CD4-positive, alpha-beta T cell treated with Interferon gamma for 1 hour (primary cell): ENCODE results near the gene RACGAP1.
A peak's percentile ranks its signal among the peaks of the same experiment; 100 is the strongest.

Source experiments
- DNase-seq: peaks from one replicate; pipeline ENCODE4 v3.0.0-alpha.2; 2020

The RACGAP1 gene

DNA sequence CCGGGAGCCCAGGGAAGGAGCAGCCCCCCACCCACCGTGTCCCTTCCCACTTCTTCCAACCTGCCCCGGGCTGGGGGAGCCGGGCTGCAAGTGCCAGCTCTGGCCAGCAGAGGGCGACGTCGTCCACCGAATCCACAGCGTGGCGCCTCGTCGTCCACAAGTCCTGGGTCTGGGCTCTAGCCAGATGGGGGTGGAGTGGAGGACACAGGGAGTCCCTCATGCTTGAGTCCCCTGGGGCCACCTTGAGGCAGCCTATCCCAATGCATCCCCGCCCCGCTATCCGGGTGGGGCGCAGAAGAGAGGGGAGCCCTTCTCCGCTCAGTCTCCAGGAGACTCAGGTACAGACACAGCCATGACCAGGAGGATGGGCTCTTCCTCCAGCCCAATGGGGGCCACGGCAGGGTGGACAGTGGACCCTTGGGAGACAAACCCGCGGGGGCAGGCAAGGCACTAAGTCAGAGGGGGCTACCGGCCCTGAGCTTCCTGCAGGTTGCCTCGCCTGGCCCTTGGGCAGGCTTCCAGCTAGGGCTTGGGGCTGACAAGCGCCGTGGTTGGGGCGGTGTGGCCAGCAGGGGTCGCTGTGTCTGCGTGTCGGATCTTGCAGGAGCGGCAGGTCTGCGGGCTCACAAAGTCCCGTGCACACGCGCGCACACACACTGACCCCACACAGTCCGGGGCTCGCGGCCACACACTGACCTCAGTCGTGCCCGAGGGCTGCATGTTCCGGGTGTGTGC is 58.1 kb downstream of the RACGAP1 start:
- DNase-seq, result peak; percentile 85

DNA sequence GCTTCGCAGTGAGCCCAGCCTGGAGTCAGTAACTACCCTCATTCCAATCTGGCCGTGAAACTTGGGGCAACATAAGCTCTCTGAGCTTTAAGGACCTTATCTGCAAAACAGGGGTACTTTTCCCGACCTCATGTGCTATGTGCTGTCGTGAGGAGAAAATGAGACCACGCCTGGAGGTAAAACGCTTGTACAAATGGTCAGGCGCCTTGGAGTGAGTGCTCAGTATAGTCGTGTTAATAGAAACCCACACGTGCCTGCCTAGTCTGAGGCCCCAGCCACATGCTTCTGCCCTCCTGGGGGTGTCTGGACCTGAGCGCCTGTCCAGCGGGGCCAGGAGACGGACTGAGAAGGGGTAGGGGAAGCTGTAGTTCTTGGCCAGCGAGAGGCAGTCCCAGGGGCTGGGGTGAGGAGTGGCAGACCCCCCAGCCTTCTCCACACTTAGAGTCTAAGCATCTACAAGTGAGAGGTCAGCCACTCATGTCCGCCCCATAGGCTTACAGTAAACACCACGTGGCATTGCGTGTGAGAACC is 58.7 kb downstream of the RACGAP1 start:
- DNase-seq, result no peak

DNA sequence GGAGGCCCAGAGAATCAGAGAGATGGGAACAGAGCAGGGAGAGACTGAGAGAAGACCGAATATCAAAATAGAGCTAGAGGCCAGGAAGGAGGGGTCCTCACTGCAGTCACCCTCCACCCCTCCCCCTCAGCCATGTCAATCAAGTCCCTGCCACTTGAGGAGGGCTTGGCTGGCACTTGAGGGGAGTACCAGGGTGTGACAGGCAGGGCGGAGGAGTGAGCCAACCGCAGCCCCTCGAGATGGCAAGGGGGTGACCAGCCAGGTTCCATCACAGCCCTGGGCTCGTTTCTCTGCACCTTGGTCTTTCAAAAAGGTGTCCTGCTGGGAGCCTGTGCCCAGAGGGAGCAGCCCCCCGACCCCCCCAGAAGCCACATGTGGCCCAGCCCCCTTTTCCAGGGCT is 59.5 kb downstream of the RACGAP1 start:
- DNase-seq, result no peak

DNA sequence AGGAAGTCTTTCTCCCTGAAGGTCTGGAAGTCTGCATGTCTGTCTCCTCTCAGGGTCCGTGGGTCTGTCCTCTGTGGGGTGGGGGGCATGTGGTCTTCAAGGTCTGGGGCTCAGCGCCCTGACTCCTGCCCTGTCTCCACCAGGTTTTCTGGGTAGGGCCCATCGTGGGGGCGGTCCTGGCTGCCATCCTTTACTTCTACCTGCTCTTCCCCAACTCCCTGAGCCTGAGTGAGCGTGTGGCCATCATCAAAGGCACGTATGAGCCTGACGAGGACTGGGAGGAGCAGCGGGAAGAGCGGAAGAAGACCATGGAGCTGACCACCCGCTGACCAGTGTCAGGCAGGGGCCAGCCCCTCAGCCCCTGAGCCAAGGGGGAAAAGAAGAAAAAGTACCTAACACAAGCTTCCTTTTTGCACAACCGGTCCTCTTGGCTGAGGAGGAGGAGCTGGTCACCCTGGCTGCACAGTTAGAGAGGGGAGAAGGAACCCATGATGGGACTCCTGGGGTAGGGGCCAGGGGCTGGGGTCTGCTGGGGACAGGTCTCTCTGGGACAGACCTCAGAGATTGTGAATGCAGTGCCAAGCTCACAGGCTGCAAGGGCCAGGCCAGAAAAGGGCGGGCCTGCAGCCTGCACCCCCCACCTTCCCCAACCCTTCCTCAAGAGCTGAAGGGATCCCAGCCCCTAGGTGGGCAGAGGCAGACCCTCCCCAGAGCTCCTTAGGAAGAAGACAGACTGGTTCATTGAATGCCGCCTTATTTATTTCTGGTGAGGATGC is 60.3 kb downstream of the RACGAP1 start:
- no peak for DNase-seq

DNA sequence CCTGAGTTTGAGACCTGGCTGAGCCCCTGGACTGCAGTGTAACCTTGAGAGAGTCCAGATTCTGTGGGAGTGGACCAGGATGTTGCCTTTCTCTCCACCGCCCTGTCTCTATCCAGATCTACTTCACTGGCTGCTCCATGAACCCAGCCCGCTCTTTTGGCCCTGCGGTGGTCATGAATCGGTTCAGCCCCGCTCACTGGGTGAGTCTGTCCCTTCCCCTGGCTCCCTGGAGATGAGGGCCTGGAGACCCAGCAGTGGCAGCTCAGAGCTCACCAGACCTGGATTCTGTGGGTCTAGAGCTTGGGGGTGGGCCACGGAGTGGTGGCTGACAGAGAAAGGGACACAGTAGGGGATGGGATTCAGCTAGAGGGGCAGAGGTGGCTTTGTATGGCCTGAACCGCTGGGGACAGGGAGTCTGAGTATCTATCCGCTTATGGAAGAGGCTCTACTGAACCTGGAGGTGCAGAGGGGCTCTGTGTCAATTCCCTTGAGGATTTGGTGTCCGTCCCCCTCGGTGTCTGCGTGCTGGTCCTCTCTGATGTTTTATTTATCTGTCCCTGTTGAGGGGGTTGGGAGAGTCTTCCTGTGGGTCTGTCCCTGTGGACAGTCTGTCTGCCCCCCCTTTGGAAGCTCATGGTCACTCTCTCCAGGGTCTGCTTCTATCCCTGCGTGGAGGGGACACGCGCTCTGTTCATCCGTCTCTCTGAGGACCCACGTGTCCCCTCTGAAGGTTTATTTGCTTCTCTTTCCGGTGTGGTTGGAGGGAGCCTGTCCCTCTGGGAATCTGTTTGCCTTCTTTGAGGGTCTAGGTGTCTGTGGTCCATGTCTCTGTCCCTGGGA is 61.1 kb downstream of the RACGAP1 start:
- no peak for DNase-seq

DNA sequence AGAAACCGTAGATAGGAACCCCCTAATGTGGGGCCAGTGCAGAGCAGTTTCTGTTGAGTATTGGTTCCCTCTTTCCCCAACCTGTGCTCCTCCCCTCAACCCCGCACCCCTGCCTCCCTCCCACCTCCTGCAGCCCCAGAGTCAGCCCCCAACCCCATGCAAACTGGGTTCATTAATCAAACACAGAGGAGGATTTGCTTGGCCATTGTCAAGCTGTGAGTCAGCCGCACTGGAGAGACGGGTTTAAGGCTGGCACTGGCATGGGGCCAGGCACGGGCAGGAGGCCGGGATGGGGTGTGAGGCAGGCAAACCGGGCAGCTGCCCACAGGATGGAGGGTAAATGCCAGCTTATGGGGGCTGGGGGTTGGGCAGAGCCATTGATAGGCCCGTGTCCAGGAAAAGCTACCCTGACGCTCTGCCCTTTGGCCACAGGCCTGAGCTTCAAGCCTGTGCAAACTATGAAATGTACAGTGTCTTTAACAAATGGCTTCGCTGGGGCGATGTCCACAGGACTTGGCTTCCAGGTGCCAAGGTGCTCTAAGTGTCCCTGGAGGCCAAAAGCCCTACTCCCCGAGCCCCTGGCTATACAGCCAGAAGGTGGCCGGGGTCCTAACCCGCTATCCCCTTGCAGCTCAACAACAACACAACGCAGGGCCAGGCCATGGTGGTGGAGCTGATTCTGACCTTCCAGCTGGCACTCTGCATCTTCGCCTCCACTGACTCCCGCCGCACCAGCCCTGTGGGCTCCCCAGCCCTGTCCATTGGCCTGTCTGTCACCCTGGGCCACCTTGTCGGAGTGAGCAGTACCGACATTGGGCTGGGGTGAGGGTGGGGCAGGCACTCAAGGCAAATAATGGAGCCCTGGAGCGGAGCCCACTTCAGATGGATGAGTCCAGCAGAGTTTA is 62.2 kb downstream of the RACGAP1 start:
- no peak for DNase-seq

DNA sequence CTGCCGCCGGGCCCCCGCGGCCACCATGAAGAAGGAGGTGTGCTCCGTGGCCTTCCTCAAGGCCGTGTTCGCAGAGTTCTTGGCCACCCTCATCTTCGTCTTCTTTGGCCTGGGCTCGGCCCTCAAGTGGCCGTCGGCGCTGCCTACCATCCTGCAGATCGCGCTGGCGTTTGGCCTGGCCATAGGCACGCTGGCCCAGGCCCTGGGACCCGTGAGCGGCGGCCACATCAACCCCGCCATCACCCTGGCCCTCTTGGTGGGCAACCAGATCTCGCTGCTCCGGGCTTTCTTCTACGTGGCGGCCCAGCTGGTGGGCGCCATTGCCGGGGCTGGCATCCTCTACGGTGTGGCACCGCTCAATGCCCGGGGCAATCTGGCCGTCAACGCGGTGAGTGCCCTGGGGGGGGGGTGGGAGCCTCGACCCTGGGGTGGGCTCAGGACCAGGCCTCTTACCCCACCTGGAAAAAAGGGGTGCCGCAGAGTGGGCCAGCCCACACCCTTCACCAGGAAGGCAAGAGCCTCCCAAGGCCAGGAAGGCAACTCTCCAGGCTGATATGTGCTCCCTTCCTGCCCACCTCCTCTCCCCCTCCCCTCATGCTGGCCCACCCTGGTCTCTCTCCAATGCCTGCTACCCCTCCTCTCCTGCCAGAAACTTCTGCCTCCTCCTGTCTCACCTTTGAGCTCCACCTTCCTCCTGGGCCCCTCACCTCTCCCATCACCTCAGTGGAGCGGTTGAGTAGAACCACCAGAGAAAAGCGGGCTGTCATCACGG is 63.1 kb downstream of the RACGAP1 start:
- no peak for DNase-seq

DNA sequence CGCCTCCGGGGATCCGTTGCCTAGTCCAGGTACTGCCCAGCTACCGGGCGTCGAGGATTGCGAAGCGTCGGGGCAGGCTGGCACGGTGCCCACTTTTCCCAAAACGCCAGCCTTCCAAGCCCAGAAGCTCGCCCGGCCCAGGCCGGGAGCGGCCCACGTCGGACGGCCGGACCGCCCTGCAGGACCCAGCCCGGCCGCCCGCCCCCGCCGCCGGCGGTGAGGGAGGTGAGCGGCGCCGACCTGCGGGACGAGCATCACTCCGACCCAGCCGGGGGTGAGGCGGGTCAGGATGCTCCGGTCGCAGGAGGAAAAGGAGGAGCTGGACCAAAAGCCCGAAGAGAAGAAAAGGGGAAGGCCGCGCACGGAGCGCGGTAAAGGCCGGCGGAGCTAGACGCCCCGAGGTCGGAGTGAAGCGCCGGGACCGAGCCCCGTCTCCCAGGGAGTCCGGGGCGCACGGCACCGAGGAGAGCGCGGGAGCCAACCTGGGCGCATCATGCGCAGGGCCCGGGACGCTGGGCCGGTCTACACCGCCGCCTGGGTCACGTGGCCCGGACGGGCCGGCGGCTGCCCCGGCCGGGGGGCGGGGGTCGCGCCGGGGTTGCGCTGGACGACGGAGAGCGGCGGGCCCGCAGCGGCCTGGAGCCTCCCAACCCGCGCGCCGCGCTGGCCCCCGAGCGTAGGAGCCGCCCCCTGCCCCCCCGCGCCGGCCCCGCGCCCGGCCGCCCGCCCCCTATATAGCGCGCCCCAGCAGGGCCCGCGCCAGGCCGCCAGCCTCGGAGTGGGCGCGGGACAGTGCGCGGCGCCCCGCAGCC is 64.0 kb downstream of the RACGAP1 start, which contains the start of gene AQP5:
Gene AQP5 (plus strand): TSS at position 762 of the 812 bp plus-strand sequence. CDS start 146 bp downstream, outside the sequence.
- no peak for DNase-seq

DNA sequence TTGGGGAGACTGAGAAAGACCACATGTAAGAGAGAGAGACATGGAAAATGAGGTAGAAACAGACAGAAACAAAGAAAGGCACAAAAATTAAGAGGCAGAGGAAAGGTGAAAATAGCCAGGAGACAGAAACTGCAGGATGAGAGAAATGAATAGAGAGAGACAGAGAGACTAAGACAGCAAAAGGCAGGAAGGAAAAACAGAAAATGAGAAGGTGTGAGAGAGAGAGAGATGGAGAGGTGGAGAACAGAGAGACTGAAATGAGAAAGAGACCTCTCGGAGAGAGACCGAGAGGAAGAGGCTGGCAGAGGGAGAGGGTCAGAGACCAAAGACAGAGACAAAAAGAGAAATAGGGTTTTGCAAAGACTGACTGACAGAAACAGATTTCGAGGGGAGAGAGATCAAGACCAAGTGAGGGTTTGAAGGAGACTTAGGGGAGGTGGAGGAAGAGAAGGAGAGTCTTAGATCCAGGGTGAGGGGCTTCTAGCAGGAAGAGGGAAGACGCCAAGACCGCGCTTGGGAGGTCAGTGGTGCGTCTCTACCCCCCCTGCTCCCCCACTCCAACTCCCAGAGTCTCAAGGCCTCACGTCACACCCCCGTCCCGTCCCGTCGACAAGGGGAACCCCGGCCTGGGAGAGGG is 64.7 kb downstream of the RACGAP1 start:
- no peak for DNase-seq

DNA sequence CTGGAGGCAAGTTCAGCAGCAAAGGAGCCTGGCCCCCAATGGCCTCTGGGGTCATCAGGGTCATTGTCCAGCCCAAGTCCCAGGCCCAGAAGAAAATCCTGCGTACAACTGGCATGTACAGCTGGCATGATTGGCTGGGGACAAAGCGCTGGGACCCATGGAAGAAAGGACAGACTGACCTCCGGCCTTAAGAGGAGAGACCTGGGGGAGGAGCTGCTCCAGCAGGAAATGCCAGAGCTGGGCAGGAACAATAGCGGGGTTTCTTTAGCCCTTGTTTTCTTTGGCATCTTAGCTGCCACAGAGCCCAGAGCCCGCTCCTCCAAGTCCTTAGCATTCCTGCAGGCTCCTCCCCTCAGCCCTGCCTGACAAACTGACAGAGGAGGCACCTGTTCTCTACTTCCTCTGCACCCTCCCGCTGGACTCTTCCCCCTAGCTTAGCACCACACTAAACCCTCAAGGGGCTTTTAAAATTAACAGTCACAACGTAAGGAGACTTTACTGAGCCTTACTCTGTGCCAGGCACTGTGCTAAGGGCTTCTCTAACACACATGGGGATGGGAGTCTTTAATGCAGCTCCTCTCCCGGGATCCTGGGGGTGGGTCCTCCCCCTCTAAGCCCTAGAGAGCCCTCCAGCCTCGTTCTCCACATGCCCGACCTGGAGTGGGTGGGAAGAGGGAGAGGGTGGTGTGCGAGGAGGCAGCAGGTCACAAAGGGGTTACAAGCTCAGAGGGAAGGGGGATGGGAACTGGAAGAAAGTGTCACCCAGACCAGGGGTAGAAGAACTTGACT is 65.4 kb downstream of the RACGAP1 start:
- no peak for DNase-seq

DNA sequence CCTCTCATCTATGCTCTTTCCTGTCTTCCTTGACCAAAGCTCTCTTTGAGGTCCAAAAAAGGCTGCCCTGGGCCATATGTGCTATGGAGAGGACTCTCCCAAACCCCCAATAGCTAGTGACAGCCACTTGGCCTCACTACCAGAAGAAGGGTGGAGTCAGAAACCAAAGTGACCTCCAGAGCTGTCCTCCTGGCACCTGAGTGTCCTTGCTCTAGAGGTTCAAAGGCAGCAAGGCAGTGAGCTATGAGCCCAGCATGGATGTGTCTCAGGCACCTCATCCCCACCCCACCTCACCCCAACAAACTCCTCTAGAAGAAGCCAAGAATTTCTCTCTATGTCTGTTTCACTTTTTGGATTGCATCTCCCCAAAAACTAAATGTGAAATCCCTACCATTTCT is 67.7 kb downstream of the RACGAP1 start:
- no peak for DNase-seq

DNA sequence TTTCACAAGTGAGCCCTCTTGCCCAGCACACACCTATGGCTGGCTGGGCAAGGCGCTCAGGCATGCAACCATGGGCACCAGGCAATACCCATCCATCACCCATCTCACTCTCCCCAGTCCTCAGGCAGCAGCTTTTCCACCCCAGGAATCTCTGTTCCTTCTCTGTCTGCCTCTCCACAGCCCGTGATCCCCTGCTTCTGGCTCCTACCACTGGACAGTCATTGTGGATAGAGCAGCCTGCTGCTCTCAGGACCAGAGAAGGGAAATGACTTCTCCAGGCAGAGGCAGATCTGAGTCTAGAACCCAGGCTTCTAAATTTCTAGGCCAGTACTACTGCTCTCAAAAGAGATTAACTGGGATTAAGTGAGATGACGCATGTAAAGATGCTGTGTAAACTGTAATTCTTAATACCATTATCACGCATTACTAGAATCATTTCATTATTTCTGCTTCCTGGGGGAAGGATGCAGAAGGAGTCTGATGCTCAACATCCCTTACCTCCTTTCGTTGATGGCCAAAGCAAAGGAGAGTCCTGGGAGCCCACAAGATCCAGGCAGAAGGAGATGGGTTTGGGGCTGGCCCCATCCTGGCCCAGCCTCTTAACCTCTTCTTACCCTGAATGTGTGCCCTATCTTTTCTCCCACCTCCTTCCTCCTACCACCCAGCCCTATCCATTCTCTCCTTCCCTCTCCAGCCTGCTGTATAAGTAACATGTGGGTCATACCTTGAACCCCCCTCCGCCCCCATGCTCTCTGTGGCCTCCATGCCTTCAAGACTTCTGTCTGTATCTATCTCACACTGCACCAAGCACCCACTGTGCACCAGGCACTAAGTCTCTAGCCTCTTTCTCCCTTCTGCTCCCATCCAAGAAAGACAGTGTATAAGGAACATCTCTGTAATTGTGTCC is 68.4 kb downstream of the RACGAP1 start:
- DNase-seq, result no peak

DNA sequence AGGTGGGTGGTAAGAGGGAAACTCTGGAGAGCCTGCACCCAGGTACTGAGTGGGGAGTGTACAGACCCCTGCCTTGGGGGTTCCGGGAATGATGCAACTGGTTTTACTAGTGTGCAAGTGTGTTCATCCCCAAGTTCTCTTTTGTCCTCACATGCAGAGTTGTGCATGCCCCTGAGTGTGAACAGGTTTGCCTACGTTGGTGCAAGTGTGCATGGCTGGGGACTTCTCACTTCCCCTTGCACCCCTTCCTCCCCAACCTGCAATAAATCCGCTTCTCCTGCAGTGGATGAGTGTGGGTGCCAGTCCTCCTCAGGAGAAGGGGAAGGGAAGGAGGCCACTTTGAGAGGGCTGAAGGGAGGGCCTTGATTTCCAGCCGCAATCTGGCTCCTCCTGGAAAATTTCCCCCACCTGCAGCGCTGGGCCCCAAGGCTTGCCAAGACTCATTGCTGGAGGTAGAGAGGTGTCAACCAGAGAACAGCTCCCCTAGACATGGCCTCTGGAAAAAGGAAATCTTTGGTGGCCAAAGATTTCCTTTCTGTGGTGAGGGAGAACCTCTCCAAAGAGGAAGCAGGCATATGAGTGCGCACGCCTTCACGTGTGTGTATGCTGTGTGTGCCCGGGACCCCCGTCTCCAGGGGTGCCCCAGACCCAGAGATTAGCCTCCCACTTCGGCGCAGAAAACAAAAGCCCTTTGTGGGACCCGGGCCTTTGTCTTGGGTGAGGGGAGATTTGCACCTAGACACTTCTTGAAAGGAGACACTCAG is 69.2 kb downstream of the RACGAP1 start:
- DNase-seq, result no peak

DNA sequence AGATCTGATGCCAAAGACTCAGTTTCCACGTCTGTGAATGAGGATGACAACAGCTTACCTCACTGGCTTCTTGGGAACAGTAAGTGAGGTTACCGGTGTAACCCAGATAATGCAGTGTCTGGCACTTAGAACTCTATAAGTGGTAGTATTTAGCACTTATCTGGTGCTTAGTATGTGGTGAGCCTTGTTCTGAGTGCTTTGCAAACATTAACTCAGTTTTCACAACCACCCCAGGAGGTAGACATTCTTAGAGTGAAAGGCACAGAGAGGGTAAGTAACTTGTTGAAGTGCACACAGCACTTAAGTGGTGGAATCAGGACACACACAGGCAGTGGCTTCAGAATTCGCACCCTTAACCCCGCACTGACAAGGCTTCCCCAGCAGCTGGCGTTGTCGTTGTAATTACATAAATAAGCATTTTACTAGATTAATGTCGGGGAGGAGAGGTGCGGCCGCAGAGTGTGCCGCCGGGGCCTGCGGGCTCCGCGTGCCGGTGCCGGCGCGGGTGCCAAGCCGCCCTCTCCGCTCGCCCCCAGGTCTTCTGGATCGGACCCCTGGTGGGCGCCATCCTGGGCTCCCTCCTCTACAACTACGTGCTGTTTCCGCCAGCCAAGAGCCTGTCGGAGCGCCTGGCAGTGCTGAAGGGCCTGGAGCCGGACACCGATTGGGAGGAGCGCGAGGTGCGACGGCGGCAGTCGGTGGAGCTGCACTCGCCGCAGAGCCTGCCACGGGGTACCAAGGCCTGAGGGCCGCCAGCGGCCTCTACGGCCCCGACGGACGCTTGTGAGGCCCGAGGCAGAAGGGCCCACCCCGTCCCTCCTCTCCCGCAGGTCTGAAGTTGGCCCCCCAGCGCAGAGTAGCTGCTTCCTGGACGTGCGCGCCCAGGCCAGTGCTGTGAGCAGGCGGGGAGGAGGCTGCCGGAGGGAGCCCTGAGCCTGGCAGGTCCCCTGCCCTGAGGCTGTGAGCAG is 70.1 kb downstream of the RACGAP1 start:
- DNase-seq, result no peak

DNA sequence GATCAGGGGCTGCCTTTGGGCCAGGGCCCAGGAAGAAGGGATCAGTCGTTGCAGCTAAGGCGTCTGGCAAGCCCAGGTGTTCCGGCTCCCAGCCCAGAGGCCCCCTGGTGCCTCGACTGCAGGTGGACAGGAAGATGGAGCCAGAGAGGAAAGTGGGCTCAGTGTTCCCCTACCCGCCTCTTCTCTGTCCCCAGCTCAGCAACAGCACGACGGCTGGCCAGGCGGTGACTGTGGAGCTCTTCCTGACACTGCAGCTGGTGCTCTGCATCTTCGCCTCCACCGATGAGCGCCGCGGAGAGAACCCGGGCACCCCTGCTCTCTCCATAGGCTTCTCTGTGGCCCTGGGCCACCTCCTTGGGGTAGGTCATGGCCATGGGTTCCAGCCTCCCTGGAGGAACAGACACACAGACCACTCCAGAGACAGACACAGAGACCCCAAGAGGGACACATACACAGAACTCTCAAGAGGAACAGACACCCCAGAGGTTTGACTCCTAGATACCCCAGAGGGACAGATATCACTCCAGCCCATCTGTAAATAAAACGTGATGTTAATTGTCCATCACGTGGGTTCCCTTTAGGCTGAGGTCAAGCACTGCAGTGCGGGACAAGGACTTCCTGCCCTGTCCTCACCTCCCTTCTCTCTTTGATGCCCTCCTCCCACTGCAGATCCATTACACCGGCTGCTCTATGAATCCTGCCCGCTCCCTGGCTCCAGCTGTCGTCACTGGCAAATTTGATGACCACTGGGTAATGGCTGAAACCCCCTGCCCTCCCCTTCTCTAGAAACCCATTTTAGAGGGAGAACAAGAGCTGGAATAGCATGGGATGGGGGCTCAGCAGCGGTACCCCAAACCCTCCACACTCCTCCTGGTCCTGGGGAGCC is 71.1 kb downstream of the RACGAP1 start:
- no peak for DNase-seq
